Measurements from ENCODE around the gene RILP.
"Not testable (repeated sequence)": the region's sequence is repeated elsewhere in the genome, so short reads cannot be mapped to it uniquely, and the experiment has no call there.

Gene RILP
- total RNA-seq, result 1.5 to 1.9 reads per million in 2 donors

- no peak for DNase-seq
These were observed at the start of gene RILP for GRCh38 chr17:1649844-1650501. Gene RILP (minus strand): TSS chr17:1649866. CDS start chr17:1649804, 62 bp downstream.

- DNase-seq, result no peak
These were observed 48.0 kb upstream of the RILP start for GRCh38 chr17:1697681-1698080.

GRCh38 chr17:1695365-1695764 lies 45.7 kb upstream of the RILP start:
- no peak for DNase-seq

GRCh38 chr17:1693339-1693738 lies 43.7 kb upstream of the RILP start:
- no peak for DNase-seq

GRCh38 chr17:1690544-1691221 lies 41.0 kb upstream of the RILP start:
- no peak for DNase-seq

GRCh38 chr17:1688405-1688804 lies 38.7 kb upstream of the RILP start:
- DNase-seq, result not testable (repeated sequence)

GRCh38 chr17:1686086-1686485 lies 36.4 kb upstream of the RILP start:
- DNase-seq, result no peak

- DNase-seq, result peak; percentile 93 to 98 (median 97)
These were observed 34.9 kb upstream of the RILP start, which contains the start of gene PRPF8 for GRCh38 chr17:1684378-1685189. Gene PRPF8 (minus strand): TSS chr17:1684867. CDS start chr17:1684571, 296 bp downstream.

GRCh38 chr17:1683459-1683858 lies 33.8 kb upstream of the RILP start:
- no peak for DNase-seq

GRCh38 chr17:1676401-1676800 lies 26.7 kb upstream of the RILP start:
- DNase-seq, result no peak

- DNase-seq, result peak in 2 of 5 experiments; percentile 14 to 18
These were observed 23.5 kb upstream of the RILP start for GRCh38 chr17:1673041-1673785.

GRCh38 chr17:1663934-1664333 lies 14.3 kb upstream of the RILP start:
- not testable (repeated sequence) for DNase-seq

- no peak for DNase-seq
These were observed 11.4 kb upstream of the RILP start for GRCh38 chr17:1661045-1661444.

GRCh38 chr17:1658100-1658499 lies 8.4 kb upstream of the RILP start:
- DNase-seq, result no peak

- no peak for DNase-seq
These were observed 4.1 kb upstream of the RILP start for GRCh38 chr17:1653735-1654134.

- DNase-seq, result not testable (repeated sequence)
These were observed 3.1 kb upstream of the RILP start for GRCh38 chr17:1652794-1653193.

GRCh38 chr17:1651559-1651844 lies 1.8 kb upstream of the RILP start:
- DNase-seq, result no peak

- DNase-seq, result no peak
These were observed 1.3 kb upstream of the RILP start for GRCh38 chr17:1650731-1651558.

- DNase-seq, result peak; percentile 88 to 93 (median 93)
These were observed 463 bp downstream of the RILP start for GRCh38 chr17:1648963-1649843.

- no peak for DNase-seq
These were observed 1.3 kb downstream of the RILP start for GRCh38 chr17:1648173-1648962.

Data from T-helper 2 cell (primary cell).